Measurements from ENCODE around the gene ETV4. TPM values are rescaled to one million over a fixed set of nuclear protein-coding genes. Genes with fewer than 3 reads are reported as not detected.

The ETV4 gene
- polyA plus RNA-seq, 1 of the 3 experiments (the other 2 are of a cell fraction): 33.2 TPM

- TF ChIP-seq PBX3 (IDR thresholded peaks at IDR 0.05): no peak
- no peak for TF ChIP-seq EZH2phosphoT487 (IDR thresholded peaks at IDR 0.05; ENCODE audit: borderline replicate concordance, low read depth)
Measured at GRCh38 chr17:43559161-43559816, 13.1 kb upstream of the ETV4 start (continued).

GRCh38 chr17:43558805-43559160 lies 12.6 kb upstream of the ETV4 start:
- Histone ChIP-seq H3K27ac (ENCODE audit: low read depth in 2 of 2, low read length in 1 of 2) (no peak overlapping the region), H3K9me3 (no peaks in the 10 kb centered on the region), H3K9ac (no peak overlapping the region), H3F3A (replicated peaks; ENCODE audit: insufficient read depth) (no peaks in the 10 kb centered on the region), H3K36me3 (replicated peaks in 1 of 2; ENCODE audit: control insufficient read depth in 1 of 2, insufficient read depth in 2 of 2, low read length in 1 of 2) (no peaks in the 10 kb centered on the region), H3K79me2 (ENCODE audit: insufficient read depth) (no peaks in the 10 kb centered on the region), H3K4me2 (no peak overlapping the region), H2AFZ (ENCODE audit: low read depth) (no peak overlapping the region), H4K20me1 (ENCODE audit: insufficient read depth) (no peaks in the 10 kb centered on the region), H3K27me3 (ENCODE audit: insufficient read depth) (no peaks in the 10 kb centered on the region), H3K9me2 (no peaks in the 10 kb centered on the region), H3K4me3 (ENCODE audit: low read depth in 2 of 2, low read length in 1 of 2) (no peak overlapping the region), H3K4me1 (ENCODE audit: control insufficient read depth in 1 of 2, insufficient read depth in 2 of 2, low read depth in 1 of 2, low read length in 1 of 2) (no peaks in the 10 kb centered on the region)
- DNase-seq: no peak
- CTCF ChIA-PET: interaction anchor here (0.9 to 3.2 kb wide), 2 partner anchors 75 to 115 kb away, joined by 3 to 13 read pairs; partner anchors contain the start of gene DHX8
- WGBS (ENCODE audit: low lambda C conversion rate): 88% methylated on average over 5 of the region's 5 CpGs
- POLR2A ChIA-PET: interaction anchor here (1.0 kb wide), 1 partner anchor 14 kb away, joined by 4 read pairs; no protein-coding TSS in a partner anchor
- TF ChIP-seq YY1 (IDR thresholded peaks at IDR 0.05; ENCODE audit: low read depth) (no peak), FOSL2 (IDR thresholded peaks at IDR 0.05; ENCODE audit: borderline replicate concordance, low read depth) (no peak), ZBTB33 (IDR thresholded peaks at IDR 0.05; ENCODE audit: borderline replicate concordance, low read depth) (no peak), CHD2 (IDR thresholded peaks at IDR 0.05; ENCODE audit: low read length, partially characterized antibody) (no peak), SMC3 (IDR thresholded peaks at IDR 0.05; ENCODE audit: low read depth, low read length) (no peak), RAD21 (IDR thresholded peaks at IDR 0.05; ENCODE audit: low read length) (no peak), CTCF (IDR thresholded peaks at IDR 0.05) (no peak), REST (IDR thresholded peaks at IDR 0.05; ENCODE audit: low read depth, low read length) (no peak), TCF12 (IDR thresholded peaks at IDR 0.05) (no peak), USF2 (IDR thresholded peaks at IDR 0.05; ENCODE audit: borderline replicate concordance, low read depth, low read length) (no peak), GABPA (IDR thresholded peaks at IDR 0.05; ENCODE audit: low read depth) (no peak), FOXM1 (IDR thresholded peaks at IDR 0.05; ENCODE audit: low read depth) (no peak), RXRA (IDR thresholded peaks at IDR 0.05; ENCODE audit: borderline replicate concordance, low read depth) (no peak), USF1 (IDR thresholded peaks at IDR 0.05; ENCODE audit: borderline replicate concordance, low read depth) (no peak), TEAD4 (IDR thresholded peaks at IDR 0.05; ENCODE audit: borderline replicate concordance, insufficient read depth) (no peak), NRF1 (IDR thresholded peaks at IDR 0.05; ENCODE audit: low read depth, low read length) (no peak), MEF2A (IDR thresholded peaks at IDR 0.05; ENCODE audit: borderline replicate concordance, low read depth) (no peak), NFIC (IDR thresholded peaks at IDR 0.05; ENCODE audit: borderline replicate concordance) (no peak), RCOR1 (IDR thresholded peaks at IDR 0.05; ENCODE audit: low read length) (no peak), EP300 (IDR thresholded peaks at IDR 0.05; ENCODE audit: borderline replicate concordance in 1 of 2, low read depth in 1 of 2, low read length in 1 of 2) (no peak)
